DMS79 treated with DMSO at 0.1 percent for 48 hours (cell line): ENCODE measurements around the gene CARD6.
"Not testable (repeated sequence)": the region's sequence is repeated elsewhere in the genome, so short reads cannot be mapped to it uniquely, and the experiment has no call there.

Experiments used
- DNase-seq: peaks from one replicate; lab custom pipeline; 2025; lab: John Stamatoyannopoulos, UW

CARD6 gene

DNA sequence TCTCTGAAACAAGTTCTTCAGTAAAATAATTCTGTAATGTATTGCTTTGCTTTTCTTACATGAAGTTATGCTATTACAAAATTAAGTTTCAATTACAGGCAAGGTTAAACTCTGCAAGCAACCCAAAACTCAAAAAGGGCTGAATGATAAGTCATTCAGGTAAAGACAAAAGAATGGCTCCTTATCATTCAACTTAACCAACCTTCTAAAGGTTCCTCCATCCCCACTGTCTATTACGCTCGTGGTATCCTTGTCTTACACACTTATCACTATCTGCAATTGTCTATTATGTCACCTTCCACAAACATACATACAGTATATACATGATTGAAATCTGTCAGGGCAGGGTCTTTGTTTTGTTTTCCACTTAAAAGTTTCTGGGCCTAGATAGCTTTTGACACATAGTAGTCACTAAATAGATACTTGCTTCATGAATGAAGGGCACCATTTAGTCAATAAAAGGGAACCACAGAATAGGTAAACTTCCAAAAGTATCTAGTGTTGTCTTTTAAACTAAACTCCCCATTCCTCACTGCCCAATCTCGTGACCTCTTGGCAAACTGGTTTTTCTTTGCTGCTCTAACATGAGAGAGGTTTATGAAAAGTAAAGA, 13.0 kb upstream of the CARD6 start:
- DNase-seq: no peak

- DNase-seq: no peak
Measured at GRCh38 chr5:40828690-40829661, 12.2 kb upstream of the CARD6 start.

DNA sequence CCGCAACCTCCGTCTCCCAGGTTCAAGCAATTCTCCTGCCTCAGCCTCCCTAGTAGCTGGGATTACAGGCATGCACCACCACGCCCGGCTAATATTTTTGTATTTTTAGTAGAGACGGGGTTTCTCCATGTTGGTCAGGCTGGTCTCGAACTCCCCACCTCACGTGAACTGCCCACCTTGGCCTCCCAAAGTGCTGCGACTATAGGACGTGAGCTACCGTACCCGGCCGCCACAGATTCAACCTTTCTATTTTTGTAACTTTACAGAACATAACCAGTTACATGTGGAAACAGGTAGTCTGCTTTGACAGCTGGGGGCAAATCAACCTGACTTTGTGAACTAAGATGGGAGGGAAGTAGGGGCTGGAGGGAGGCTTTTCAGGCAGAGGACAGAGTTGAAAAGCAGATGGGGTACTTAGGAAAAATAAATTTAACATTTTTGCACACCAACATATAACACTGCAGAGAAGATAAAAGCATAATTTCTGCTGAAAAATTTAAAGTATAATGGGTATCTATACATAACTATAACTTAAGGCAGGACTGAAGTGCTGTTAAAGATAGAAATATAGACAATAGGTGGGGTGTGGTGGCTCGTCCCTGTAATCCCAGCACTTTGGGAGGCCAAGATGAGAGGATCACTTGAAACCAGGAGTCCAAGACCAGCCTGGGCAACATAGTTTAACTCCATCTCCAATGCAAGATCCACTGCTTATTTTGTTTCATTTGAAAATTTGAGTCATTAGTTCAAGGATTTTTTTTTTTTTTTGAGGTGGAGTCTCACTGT, 11.2 kb upstream of the CARD6 start:
- DNase-seq: no peak

GRCh38 chr5:40831346-40832210, 9.6 kb upstream of the CARD6 start:
- DNase-seq: no peak

- no peak for DNase-seq
Measured at GRCh38 chr5:40832345-40832744, 8.8 kb upstream of the CARD6 start.

DNA sequence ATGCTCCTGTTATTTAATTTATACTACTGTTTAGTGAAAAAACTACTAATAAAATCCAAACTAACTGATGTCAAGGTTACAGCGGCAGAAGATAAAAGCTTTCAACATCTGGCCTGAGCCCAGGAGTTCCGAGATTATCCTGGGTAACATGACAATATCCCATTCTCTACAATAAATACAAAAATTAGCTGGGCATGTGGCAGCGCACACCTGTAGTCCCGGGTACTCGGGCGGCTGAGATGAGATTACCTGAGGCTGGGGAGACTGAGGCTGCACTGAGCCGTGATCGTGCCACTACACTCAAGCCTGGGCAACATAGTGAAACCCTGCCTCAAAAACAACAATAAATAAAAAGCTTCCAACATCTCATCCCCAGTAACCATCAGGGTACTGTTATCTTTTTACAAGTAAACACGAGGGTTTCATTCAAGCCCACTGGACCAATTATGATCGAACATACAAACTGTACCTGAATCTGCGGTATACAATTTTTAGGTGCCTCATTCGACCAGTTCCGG, 7.4 kb upstream of the CARD6 start:
- DNase-seq: no peak

DNA sequence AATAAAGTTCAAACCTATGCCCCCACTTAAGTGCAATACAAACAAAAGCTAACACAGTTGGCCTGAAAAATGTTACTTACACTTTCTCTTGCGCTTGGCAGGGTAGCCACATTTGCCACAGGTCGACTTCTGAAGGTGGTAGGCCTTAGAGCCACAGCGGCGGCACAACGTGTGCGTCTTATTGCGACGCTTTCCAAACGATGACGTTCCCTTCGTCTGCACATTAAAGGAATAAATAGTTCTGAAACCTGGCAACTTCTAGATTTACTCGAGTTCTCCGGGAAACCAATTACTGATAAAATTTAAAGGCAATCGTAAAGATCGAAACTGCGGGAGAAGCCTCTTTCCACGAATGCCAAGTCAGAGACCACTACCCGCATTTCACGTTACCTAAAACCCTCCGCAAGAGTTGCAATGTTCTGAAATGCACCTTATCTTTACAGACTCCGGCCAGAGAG, 6.7 kb upstream of the CARD6 start:
- peak; percentile 8 for DNase-seq

DNA sequence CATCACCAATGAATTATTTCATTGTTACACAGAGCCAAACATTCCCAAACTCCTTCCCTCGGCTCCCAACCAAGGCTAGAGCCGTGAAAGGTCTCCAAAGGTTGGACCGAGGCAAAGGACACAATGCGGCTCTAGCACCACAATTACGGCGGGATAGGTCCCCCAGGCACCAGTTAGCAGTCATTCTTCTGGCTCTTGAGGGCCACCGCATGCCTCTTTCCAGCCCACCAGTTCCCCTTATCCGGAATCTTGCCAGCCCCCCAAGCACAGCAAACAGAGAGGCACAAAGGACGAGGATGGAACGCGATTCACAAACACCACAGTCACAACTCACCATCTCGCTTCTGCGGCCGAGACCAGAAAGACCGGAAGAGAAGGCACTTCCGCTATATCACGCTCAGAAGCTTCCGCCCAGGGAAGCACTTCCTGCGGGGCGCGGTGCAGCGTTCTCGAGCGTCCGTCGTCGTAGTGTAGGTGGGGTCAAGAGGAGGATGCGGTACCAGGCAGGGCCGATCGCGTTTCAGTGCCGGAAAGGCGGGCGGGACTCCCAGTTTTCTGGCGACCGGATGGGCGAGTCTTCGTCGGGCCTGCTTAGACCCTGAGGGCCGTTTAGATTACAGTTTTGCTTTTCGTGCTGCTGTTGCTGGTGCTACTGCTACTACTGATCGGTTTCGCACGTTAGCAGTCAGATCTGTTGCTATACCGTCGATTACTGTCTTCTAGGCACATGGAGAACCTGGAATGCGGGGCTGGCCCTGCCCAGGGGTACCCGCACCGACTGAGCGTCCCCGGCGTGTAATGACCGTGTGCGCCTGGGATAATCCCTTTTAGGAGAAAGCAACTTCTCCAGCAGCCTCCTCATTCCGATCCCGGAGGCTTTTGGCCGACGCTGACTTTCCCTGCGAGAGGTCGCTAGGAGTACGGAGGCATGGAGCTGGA, 6.0 kb upstream of the CARD6 start, which contains the start of gene RPL37:
Gene RPL37 (minus strand): TSS at position 374 of the 939 bp plus-strand sequence. CDS start 37 bp downstream, at position 337.
- DNase-seq: peak; percentile 91

DNA sequence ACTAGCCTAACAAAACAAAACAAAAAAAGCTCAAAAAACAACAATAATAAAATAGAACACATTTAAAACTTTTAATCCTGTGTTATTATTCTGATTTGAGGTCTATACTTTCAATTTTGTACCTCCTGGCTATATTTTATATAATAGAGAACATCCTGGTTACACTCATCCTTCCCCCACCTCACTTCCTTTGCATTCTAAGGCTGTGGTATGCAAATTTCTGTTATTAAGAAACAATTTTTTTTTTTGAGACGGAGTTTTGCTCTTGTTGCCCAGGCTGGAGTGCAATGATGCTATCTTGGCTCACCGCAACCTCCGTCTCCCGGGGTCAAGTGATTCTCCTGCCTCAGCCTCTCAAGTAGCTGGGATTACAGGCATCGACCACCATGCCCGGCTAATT, 3.1 kb upstream of the CARD6 start:
- DNase-seq: no peak

DNA sequence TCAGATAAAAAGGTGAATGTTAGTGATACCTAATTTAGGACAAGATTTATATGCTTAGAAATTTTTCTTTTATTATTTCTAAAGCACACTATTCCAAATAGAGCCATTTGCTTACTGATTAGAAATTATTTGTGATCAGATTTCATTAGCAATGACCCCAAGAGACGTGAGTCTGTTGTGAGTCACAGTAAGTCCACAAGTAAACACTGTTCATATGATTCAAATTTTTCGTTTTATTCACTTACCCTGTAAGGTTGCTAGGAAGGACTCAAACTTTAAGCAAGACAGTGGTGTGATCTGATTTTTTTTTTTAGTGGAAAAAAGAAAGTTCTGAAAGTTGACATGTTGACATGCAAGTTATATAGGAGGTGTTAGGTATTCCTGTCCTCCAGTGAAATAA, 1.2 kb downstream of the CARD6 start:
- DNase-seq: no peak

GRCh38 chr5:40844565-40844964, 3.4 kb downstream of the CARD6 start:
- DNase-seq: no peak

DNA sequence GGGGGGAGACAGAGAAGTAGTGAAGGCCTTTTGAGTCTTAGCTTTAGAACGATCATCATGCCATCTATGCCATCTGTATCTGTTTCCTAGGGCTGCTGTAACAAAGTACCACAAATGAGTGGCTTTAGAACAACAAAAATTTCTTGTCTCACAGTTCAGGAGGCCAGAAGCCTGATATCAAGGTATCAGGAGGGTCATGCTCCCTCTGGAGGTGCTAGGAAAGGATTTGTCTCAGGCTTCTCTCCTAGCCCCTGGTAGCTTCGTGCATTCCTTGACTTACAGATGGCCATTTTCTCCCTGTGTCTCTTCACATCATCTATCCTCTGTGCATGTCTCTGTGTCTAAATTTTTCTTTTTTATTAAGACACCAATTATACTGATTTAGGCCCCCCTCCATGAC, 5.2 kb downstream of the CARD6 start:
- DNase-seq: no peak

- DNase-seq: no peak
Measured at GRCh38 chr5:40847525-40847924, 6.4 kb downstream of the CARD6 start.

DNA sequence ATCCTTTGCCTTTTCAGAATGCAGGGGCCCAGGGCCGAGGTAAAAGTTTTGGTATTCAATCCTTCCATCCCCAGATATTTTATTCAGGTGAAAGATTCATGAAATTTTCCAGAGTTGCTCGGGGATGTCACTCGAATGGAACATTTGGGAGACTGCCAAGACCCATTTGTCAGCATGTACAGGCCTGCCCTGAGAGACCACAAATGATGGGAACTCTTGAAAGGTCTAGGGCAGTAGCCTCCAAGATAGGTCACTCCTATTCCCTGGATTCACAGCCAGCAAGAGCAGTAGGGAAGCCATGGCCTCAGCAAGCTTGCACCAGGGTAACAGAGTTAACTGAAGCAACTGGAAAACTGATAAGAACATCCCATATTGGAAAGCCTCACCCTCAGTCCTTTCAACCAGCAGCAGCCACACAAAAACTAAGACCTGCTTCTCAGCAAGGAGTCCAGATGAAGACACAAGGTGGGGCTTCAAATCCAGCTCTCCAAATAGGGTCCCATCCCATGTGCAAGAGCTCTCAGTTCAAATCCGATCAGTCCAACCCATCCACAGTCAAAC, 12.5 kb downstream of the CARD6 start:
- DNase-seq: peak; percentile 39

DNA sequence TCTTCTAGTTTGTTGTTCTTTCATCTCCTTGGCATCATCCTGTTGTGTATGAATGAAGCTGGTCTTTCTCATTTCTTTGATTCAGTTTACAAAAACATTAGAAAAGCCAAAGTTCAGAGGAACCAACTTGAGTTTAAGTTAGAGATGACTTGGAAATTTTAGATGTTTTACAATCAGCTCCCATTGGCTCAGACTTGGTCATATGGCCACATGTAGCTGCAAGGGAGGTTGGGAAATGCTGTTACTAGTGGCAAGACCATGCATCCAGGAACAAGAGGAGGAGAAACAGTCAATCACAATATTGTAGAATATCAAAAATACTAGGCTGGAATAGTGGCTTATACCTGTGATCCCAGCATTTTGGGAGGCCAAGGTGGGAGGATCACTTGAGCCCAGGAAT, 19.5 kb downstream of the CARD6 start:
- no peak for DNase-seq

DNA sequence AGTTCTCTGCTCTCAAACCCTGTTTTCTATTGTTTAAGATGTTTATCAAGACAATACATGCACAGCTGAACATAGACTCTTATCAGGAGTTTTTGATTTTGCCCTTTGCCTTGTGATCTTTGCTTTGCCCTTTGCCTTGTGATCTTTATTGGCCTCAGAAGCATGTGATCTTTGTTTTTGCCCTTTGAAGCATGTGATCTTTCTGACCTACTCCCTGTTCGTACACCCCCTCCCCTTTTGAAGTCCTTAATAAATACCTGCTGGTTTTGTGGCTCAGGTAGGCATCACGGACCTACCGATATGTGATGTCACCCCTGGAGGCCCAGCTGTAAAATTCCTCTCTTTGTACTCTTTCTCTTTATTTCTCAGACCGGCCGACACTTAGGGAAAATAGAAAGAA, 23.8 kb downstream of the CARD6 start:
- DNase-seq: not testable (repeated sequence)

GRCh38 chr5:40866844-40867243, 25.7 kb downstream of the CARD6 start:
- DNase-seq: no peak

GRCh38 chr5:40869384-40869783, 28.2 kb downstream of the CARD6 start:
- no peak for DNase-seq

DNA sequence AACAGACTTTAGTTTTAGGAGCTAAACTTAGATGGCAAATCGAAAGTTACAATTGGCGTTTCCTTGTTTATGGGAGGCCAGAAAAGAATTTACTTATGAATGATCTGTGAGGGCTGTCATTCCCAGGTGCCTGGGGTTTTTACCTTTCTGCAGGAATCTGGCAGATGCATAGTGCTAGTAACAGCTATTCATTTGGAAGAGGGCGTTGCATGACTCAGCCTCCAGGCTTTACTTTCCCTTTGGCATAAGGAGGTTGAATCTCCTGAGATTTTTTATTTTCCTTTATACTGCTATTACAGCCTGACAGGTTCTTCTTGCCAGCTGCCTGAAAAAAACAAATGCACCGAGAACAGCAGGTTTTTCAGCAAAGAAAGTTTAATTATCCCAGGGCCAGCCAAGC, 30.0 kb downstream of the CARD6 start:
- no peak for DNase-seq

DNA sequence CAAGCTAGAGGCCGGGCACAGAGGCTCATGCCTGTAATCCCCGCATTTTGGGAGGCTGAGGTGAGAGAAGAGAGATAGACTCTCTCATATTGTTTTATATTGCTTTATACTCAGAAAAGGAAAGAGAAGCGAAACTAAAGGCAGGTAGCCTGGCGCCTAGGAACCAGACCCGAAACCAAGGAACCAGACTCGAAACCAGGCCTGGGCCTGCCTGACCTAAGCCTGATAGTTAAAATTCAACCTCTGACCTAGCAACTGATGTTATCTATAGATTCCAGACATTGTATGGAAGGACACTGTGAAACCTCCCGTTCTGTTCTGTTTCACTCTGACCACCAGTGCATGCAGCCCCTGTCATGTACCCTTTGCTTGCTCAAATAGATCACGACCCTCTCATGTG, 31.1 kb downstream of the CARD6 start:
- DNase-seq: not testable (repeated sequence)
